Stimulated activated CD4-positive, alpha-beta T cell treated with anti-CD3 and anti-CD28 coated beads, Interleukin-15, amount 100 ng/mL, for 24 hours (primary cell): ENCODE data around the gene P2RX3.

Source experiments
- DNase-seq: peaks from one replicate; pipeline ENCODE4 v3.0.0-alpha.2; 2020

The P2RX3 gene

DNA sequence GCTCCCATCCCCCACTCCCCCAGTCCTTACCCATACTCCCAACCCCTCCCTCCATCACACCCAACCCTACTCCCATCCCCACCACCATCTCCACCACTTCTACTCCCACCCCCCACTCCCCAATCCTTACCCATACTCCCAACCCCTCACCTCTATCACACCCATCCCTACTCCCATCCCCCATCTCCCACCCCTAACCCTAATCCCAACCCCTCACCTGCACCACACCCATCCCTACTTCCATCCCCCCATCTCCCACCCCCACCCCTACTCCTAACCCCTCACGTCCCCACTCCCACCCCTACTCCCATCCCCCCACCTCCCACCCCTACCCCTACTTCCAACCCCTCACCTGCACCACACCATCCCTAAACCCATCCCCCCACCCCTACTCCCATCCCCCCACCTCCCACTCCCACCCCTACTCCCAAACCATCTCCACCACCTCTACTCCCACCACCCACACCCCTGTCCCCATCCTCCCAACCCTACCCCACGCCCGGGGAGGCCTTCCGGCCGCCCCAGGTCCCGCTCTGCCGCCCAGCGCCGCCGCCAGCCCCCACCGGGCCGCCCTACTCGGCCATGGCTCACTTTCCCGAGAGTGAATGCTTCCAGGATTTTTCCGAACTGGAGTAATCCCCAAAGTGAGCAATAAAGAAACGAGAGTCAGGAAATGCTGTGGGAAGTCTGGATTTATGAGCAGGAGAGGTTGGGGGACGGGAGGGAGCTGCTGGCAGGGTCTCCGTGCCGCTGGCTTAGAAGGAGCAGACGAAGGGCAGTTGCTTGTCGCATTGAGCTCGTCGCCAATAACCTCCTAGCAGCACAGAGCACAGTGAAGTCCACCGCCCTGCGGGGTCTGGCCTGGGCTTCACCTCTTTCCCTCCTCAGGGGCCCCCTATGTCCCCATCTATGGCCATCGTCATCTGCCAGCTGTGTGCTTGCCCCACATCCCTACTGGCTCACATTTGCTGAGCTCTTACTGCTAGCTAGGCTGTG is 38.2 kb downstream of the P2RX3 start:
- no peak for DNase-seq

DNA sequence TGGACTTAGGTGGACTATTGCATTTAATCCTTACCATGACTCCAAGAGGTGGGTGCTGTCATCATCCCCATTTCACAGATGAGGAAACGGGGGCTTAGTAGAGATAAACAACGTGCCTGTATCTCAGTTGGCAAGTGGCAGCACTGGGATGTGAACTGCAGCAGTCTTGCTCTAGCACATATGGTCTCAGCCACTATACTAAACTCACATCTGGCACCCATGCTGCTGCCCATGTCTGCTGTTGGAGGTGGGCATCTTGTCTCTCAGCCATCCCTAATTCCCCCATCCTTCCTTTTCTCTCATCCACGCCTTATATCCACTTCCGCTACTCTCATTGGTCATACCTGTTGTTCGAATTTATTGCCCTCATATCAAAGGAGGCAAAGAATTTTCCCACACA is 39.0 kb downstream of the P2RX3 start:
- DNase-seq, result no peak

DNA sequence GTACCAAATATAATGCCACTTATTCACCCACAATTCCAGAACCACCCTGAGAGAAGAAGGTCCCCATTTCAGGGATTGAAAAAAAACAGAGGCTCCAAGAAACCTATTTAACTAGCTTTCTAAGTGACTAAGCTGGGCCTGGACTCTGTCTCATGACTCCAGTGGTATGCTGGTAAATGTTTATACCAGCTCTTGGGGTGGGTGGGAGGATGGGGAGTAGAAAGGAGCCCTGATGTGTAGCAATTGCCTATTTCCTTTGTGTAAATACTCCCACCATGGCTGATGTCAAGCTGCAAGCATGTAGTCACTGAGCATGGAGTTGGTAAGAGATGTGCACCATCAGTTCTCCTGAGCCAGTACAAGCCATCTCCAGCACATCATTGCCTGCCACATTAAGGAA is 40.0 kb downstream of the P2RX3 start:
- DNase-seq, result no peak

DNA sequence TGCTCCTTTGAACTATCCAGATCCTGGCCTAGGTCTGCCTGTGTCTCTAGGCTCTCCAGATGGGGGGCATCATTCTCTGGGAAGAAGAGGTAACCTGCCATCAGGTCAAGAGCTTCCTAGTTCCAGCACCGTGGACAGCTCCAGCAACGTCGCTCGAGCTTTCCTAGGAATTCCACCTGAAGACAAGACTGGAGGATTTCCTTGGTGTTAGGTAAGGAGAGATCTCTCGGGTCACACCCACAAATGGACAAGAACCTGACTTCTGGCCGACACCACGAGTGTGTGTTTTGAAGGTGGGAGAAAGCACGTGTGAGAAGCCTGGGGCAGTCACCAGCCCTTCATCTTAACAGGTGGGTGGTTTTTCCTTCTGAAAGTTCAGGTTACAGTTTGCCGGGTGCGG is 41.6 kb downstream of the P2RX3 start:
- no peak for DNase-seq

DNA sequence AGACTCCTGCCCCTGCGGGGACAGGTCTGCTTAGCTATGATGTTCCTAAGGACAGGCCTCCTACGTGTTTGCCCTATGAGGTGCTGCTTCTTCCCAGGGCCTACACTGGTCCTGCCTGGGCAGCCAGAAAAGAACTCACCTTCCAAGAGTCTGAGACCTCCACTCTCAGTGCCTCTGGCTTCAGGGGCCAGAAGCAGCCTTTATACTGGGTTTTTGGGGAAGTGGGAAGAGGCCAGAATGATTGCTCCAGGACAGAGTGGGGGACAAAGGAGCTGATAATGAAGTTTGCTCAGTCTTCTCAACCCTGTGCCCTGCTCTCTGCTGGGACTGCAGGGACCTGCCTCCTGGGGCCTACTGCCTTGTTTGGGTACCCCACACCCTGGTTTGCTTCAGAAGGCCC is 42.8 kb downstream of the P2RX3 start, which contains the start of gene PRG3:
Gene PRG3 (minus strand): TSS at position 176 of the 400 bp plus-strand sequence. CDS start 442 bp downstream, outside the sequence.
- DNase-seq, result no peak

DNA sequence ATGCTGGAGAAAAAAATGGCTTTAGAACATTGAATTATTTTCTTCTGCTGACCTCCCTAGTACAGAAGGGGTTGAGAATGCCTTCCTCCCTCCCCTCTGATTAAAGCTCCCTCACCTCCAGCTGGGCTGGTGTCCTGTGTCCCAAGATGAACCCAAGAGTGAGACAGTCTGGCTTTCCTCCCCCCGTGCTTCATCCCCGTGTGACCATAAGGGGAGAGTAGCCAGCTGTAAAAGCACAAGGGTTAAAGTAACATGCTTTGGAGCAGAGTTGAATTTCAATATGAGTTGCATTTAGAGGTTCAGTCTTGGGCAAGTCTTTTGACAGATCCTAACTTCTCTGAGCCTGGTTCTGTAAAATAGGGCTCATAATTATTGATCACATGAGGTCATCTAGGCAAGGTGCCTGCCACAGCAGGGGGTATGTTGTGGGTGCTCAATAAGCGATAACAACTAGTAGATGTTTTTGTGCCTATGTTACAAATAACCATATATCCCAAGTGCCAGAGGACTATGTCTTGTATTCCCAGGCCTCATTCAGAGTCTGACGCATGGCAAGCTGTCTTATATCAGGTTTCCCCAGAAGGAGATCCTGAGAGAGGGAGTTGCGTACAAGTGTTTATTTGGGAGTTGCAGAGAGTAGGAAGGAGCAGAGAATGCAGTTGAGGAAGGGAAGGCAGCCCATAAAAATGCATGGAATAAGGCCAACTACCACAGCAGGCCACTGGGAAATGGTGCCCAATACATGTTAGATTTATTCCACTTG is 48.2 kb downstream of the P2RX3 start:
- DNase-seq, result no peak

DNA sequence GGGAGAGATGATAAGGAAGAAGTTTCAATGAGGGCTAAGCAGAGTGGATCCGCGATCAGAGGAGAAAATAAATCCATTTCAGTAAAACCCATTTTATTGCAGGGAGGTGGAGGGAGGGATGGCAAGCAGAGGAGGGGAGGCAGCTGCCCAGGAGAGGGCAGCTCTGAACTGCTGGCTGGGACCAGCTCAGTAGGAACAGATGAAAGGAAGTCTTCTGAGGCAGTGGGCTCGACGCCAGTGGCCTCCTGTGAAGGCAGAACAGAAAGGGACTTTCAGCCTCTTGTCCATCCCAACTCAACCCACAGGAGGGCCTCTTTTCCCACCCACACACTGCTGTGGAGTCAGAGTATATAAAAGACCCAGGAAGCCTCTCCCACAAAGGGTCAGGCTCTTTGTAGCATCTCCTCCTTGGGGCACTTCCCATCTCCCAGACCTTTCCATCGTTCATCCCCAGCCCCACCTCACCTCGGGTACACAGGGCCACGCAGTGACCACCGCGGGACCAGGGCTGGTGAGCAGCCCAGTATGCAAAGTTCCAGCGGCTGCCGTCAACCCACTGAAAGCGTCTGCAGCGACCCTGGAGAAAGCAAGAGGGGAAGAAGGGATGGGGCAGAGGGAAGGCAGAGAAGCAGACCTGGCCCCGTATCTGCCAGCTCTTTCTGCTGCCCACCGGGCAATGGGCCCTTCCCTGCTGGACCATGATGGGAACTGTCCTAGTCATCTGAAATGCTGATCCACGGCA is 49.3 kb downstream of the P2RX3 start:
- DNase-seq, result no peak

DNA sequence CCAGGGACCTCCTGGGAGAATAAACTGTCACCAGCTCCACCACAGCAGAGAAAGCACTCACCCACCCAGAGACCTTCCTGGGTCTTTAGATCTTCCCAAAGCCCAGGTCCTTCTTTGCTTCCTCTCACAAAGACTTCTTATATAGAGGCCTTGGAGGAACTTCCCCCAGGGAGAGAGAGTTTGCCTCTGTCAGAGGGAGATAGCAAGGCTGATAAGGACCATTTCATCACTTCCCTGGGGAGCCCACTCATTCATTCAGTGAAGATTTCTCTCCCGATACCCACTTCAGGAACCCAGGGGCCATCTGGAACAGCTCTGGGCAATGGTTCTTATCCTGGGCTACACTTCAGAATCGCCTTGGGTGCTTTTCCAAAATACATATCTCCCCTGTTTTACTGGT is 52.4 kb downstream of the P2RX3 start, which contains the start of gene PRG2:
Gene PRG2 (minus strand): TSS at position 116 of the 400 bp plus-strand sequence. CDS start 706 bp downstream, outside the sequence.
- DNase-seq, result no peak

DNA sequence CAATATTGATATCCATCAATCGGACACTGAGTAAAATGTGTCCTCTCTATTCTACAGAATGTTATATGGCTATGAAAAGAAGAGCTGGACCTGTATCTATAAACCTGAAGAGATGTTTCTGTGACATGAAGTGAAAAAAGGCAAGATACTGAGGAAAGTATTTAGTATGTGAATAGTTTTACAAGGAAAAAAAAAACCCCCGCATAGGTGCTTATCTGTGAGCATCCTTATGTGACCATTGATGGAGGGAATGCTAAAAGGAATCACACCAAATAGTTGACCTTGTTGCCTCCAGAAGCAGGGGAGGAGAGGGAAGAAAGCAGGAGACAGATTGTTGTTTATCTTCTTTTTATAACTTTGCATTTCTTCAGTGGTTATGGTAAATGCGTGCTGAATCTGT is 53.0 kb downstream of the P2RX3 start:
- DNase-seq, result no peak

DNA sequence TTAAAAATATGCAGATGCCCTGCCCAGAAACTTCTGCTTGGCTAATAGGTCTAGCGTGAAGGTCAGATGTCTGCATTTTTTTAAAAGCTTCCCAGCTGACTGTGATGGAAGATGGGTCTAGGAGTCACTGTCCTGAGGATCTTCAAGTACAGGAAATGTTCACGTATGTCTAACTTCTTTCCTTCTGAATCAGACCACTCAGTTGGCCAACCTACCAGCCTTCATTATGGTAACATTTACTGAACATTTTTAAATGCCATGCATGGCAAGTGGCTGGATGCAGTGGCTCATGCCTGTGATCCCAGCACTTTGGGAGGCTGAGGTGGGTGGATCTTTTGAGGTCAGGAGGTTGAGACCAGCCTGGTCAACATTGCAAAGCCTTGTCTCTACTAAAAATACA is 53.4 kb downstream of the P2RX3 start:
- no peak for DNase-seq

DNA sequence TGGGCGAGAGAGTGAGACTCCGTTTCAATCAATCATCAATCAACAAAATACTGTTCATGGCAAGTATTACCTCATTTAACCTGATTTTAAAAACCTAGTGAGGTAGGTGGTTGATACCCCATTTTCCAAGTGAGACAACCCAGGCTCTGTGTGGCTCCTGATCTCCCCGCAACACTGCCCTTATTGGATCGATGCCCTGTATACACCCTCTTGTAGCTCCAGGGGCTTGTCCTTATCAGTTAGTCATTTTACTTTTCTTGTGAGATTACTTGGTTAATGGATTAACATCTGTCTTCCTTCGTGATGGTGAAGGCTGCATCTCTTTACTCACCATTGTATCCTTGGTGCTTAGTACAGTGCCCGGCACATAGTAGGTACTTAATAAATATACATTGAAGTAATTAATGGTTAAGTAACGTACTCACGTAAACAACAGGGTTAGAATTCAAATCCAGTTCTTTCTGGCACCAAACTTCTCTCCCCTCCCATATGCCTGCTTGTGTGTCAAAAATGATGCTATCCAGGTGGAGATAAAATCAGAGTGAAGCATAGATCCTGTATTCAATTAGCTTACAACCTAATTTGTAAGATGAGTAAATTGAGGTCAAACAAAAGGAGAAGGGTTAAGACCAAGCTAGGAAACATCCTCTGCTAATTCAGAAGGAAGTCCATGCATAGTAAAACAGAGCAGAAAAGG is 54.1 kb downstream of the P2RX3 start:
- DNase-seq, result no peak

DNA sequence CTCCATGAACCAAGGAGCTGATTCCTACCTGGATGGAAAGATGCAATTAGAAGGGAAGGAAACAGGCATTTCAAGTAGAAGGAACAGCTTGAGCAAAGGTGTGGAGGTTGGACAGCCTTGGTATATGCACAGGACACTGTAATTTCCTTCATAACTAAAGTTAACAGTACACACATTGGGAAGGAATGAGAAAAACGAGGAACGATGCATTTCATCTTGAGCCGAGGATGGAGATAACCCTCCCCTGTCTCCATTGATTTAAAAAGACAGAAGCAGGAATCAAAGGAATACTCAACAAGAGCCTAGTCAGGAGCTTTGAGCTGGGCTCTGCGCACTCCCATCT is 54.6 kb downstream of the P2RX3 start:
- no peak for DNase-seq

DNA sequence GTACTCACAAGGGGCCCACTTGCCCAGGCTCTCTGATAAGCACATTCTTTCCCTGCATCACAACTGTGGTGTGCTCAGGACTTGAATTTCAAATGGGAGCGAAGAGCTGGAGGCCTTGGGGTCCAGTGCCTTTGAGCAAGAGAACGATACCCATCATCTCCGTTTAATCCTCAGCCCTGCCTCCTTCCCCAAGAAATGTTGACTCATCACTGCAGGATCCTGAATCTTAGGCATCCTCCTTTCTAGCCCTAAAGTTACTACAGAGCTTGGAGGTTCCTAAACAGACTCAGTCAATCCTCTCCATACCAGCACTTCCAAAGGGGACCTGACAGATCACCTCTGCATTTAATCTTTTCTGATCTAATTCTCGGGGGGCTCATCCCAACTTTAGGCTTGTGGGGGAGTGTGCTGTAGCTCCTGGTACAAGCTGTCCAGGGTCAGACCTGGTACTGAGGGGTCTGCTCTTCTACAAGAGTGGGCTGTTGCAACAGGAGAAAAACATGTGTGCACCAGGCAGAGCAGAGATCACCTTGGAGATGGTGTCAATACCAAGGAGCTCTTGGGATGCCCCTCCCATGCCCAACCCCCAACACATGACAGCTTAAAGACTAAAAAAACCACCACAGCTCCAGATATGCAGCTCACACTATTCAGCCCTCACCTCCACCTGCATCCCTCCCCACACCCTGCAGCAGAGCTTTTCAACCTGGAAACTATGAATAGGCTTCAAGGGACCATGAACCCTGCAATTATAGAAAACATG is 56.2 kb downstream of the P2RX3 start:
- no peak for DNase-seq

DNA sequence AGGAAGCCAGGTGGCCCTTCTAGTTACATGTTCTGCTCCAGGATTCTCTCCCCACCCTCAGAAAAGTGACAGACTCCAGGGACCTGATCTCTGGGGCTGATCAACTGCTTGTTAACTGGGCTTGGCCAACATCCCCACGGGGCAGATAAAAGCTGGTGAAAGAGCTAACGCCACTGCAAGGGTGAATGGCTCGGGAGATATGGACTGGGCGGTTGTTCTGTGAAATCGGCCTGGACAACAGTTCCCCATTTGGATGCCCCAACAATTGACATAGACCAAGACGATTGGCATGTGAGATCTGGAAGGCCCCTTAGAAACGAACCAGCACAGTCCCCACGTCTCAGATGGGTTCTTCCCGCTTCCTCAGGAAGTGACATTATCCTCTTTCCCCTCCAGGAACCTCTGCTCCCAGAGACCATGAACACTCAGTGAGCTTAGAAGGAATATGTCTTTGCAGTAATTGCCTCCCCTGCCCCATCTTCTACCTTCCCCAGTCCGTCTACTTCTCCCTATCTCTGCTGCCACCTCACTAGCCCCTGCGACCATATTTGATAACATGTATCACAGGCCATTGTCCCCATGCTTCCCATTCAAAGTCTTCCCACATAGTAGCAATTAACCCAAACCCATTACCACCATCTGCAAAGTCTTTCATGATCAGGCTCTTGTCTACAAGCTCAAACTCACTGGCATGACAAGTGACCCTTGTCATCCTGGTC is 57.9 kb downstream of the P2RX3 start:
- DNase-seq, result no peak

DNA sequence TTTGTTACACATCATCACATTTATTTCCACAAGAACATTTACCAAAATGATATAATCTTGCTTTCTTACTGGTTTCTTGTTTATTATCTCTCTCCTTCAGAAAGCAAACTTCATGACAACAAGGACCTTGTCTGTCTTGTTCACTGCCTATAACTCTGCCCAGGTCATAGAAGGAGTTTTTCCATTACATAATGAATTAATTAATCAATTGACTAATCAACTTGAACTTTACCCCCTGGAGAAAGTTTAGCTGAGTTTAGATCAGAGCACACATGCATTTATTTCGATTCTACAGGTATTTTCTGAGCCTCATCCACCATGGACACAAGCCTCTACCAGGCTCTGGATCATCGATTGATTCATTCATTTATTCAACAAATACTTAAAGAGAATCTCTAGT is 58.6 kb downstream of the P2RX3 start:
- DNase-seq, result no peak

DNA sequence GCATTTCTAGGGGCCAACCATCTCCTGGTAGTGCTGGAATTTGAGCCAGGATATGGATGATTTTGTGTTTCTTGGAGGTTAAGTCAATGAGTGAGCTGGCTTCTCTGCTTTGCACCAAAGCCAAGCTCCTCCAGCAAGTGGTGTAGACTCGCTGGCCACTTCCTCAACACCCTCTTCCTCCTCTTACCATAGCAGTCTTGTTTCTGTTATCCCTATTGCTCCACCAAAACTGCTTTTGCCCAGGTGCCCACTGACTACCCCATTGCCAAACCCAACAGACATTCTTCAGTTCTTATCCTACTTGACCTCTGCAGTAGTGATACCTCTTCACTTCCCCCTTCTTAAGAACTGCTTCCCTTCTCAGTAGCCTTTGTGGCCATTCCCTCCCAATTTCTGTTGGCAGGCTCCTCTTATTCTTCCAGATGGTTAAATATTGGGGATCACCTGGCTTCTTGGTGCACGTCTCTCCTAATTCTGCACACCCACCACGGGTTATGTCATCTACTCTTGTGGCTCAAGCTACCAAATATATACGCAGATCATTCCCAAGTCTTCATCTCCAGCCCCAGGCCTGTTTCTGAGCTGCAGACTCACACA is 59.3 kb downstream of the P2RX3 start:
- DNase-seq, result no peak

DNA sequence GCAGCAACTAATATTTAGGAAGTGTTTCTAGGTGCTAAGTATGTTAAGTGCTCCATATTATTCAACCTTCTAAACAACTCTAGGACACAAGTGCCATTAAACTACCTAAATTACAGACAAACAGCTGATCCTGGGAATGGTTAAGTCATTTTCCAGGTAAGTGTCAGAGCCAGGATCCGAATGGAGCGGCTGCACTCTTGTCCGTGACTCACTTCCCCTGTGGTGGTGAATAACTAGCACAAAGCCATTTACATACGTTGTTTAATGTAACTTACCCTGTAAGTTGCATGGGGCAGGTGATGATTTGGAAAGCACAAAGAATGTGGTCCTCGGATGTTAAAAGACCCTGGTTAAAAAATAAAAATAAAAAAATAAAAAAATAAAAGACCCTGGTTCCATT is 61.1 kb downstream of the P2RX3 start:
- no peak for DNase-seq

DNA sequence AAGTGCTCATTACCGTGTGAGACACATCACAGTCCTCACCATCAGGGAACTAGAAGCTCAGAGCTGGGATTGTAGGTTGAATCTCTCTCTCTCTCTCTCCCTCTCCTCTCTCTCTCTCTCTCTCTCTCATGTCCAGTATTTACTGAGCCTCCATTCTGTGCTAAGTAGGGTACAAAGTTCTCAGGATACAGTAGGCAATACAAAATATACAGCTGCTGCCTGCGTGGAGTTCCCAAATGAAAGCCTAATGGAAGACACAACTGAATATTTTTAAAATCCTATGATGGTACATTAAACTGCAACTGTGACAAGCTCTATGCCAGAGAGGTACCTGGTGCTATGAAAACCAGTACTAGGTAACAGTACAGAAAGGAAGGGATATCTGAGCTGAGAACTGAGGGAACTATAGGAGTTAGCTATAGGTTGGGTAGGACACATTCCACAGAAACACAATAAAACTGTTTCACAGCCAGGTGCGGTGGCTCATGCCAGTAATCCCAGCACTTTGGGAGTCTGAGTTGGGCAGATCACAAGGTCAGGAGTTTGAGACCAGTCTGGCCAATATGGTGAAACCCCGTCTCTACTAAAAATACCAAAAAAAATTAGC is 61.9 kb downstream of the P2RX3 start:
- no peak for DNase-seq

DNA sequence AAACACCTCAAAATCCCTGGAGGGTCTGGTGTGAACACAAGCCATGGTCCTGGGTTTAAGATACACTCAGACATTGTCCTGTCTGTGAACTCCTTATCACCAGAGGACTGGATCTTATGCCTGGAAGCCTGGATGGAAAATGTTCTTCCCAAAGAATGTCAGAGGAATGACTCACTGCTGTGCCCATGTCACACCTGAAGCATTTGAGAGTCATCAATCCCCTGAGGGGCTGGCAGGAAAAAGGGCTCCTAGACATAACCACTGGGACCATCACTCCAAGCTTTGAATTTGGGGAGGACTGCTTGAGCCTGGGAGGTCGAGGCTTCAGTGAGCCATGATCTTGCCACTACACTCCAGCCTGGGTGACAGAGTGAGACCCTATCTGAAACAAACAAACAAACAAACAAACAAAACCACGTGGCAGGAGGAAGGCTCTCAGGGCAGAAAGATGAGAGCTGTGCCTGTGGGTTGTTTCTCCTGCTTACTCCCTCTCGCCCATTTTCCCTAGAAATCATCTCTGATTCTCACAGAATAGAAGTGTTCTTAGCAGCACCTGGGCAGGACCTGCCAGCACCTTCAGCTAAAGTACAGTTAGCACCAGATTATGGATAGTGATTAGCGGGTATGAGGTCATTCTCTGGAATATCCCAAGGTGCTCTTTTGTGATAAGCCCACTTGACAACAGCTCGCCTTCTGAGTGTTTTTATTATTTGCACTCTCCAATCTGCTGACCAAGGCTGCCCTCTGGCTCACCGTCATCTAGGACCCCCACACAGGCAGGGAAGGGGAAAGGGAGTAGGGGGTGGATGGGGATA is 64.2 kb downstream of the P2RX3 start:
- no peak for DNase-seq
